Measurements from ENCODE around the gene SPRY2.

SPRY2 gene

GRCh38 chr13:80382576-80382975 lies 41.6 kb upstream of the SPRY2 start:
- H3K4me3 ChIP-seq (ENCODE audit: control insufficient read depth, low read depth, low read length), result no peak overlapping the region
- no peak for TF ChIP-seq CTCF (conservative IDR thresholded peaks at IDR 0.05; ENCODE audit: control insufficient read depth, insufficient read depth, low read depth, low read length)
- no peak for DNase-seq (ENCODE audit: low read depth)

- no peak for TF ChIP-seq CTCF (conservative IDR thresholded peaks at IDR 0.05; ENCODE audit: control insufficient read depth, insufficient read depth, low read depth, low read length)
Observed at GRCh38 chr13:80379245-80379644, 38.3 kb upstream of the SPRY2 start.

GRCh38 chr13:80376554-80376953 lies 35.6 kb upstream of the SPRY2 start:
- H3K4me3 ChIP-seq (ENCODE audit: control insufficient read depth, low read depth, low read length), result no peak overlapping the region
- TF ChIP-seq CTCF (conservative IDR thresholded peaks at IDR 0.05; ENCODE audit: control insufficient read depth, insufficient read depth, low read depth, low read length), result no peak
- DNase-seq (ENCODE audit: low read depth), result no peak

More at GRCh38 chr13:80379245-80379644, 38.3 kb upstream of the SPRY2 start:
- DNase-seq (ENCODE audit: low read depth), result peak; percentile 91
- H3K4me3 ChIP-seq (ENCODE audit: control insufficient read depth, low read depth, low read length), result no peak overlapping the region

GRCh38 chr13:80374901-80375300 lies 34.0 kb upstream of the SPRY2 start:
- TF ChIP-seq CTCF (conservative IDR thresholded peaks at IDR 0.05; ENCODE audit: control insufficient read depth, insufficient read depth, low read depth, low read length), result no peak
- no peak overlapping the region for H3K4me3 ChIP-seq (ENCODE audit: control insufficient read depth, low read depth, low read length)
- DNase-seq (ENCODE audit: low read depth), result no peak

GRCh38 chr13:80374444-80374843 lies 33.5 kb upstream of the SPRY2 start:
- no peak for TF ChIP-seq CTCF (conservative IDR thresholded peaks at IDR 0.05; ENCODE audit: control insufficient read depth, insufficient read depth, low read depth, low read length)
- H3K4me3 ChIP-seq (ENCODE audit: control insufficient read depth, low read depth, low read length), result no peak overlapping the region
- DNase-seq (ENCODE audit: low read depth), result no peak

GRCh38 chr13:80371840-80372509 lies 31.0 kb upstream of the SPRY2 start:
- H3K4me3 ChIP-seq (ENCODE audit: control insufficient read depth, low read depth, low read length), result no peak overlapping the region
- DNase-seq (ENCODE audit: low read depth), result no peak
- TF ChIP-seq CTCF (conservative IDR thresholded peaks at IDR 0.05; ENCODE audit: control insufficient read depth, insufficient read depth, low read depth, low read length), result no peak

GRCh38 chr13:80367473-80367872 lies 26.5 kb upstream of the SPRY2 start:
- H3K4me3 ChIP-seq (ENCODE audit: control insufficient read depth, low read depth, low read length), result no peak overlapping the region
- no peak for TF ChIP-seq CTCF (conservative IDR thresholded peaks at IDR 0.05; ENCODE audit: control insufficient read depth, insufficient read depth, low read depth, low read length)
- DNase-seq (ENCODE audit: low read depth), result no peak
